HG03025 (cell line): ENCODE results near the gene SP3.
"Not testable (repeated sequence)": the region's sequence is repeated elsewhere in the genome, so short reads cannot be mapped to it uniquely, and the experiment has no call there.

ENCODE experiments used
- ATAC-seq: cut with Tn5 transposase; IDR thresholded peaks from one replicate; pipeline ENCODE4 v1.9.1; 2021; ENCODE audit warnings: mild to moderate bottlenecking, moderate library complexity; ENCODE audit not compliant: unreplicated experiment, low FRiP score

SP3 gene

GRCh38 chr2:173898996-173899395 lies 66.2 kb downstream of the SP3 start:
- ATAC-seq = no peak

- ATAC-seq = peak; percentile 96
Observed at GRCh38 chr2:173898178-173898668, 67.0 kb downstream of the SP3 start.

GRCh38 chr2:173896755-173897154 lies 68.4 kb downstream of the SP3 start:
- no peak for ATAC-seq

GRCh38 chr2:173892341-173892740 lies 72.8 kb downstream of the SP3 start:
- no peak for ATAC-seq

GRCh38 chr2:173891315-173892037 lies 73.7 kb downstream of the SP3 start:
- no peak for ATAC-seq

GRCh38 chr2:173889464-173889863 lies 75.7 kb downstream of the SP3 start:
- ATAC-seq = not testable (repeated sequence)

GRCh38 chr2:173886613-173887012 lies 78.6 kb downstream of the SP3 start:
- ATAC-seq = no peak

- ATAC-seq = no peak
Observed at GRCh38 chr2:173884025-173884802, 81.0 kb downstream of the SP3 start.

GRCh38 chr2:173881886-173882285 lies 83.3 kb downstream of the SP3 start:
- no peak for ATAC-seq

- ATAC-seq = no peak
Observed at GRCh38 chr2:173881461-173881860, 83.7 kb downstream of the SP3 start.

- no peak for ATAC-seq
Observed at GRCh38 chr2:173880561-173880960, 84.6 kb downstream of the SP3 start.

- ATAC-seq = no peak
Observed at GRCh38 chr2:173876833-173877413, 88.2 kb downstream of the SP3 start.

- ATAC-seq = peak; percentile 58
Observed at GRCh38 chr2:173874894-173875237, 90.3 kb downstream of the SP3 start.

- ATAC-seq = no peak
Observed at GRCh38 chr2:173874003-173874893, 90.9 kb downstream of the SP3 start.

- ATAC-seq = no peak
Observed at GRCh38 chr2:173872714-173873113, 92.5 kb downstream of the SP3 start.

GRCh38 chr2:173869244-173870229 lies 95.6 kb downstream of the SP3 start:
- no peak for ATAC-seq

- ATAC-seq = no peak
Observed at GRCh38 chr2:173868406-173868805, 96.8 kb downstream of the SP3 start.

GRCh38 chr2:173866874-173867618 lies 98.1 kb downstream of the SP3 start:
- ATAC-seq = no peak
